CD1c-positive myeloid dendritic cell (primary cell): ENCODE results near the gene ACD.
A peak's percentile ranks its signal among the peaks of the same experiment; 100 is the strongest.

Experiments
- DNase-seq: peaks from one replicate; pipeline ENCODE4 v3.0.0-alpha.2; 2016; ENCODE audit errors: extremely low spot score

Gene ACD

GRCh38 chr16:67675999-67676398 lies 15.9 kb upstream of the ACD start:
- no peak for DNase-seq

- DNase-seq: no peak
Measured at GRCh38 chr16:67675579-67675935, 15.5 kb upstream of the ACD start.

- no peak for DNase-seq
Measured at GRCh38 chr16:67674851-67675578, 15.0 kb upstream of the ACD start.

- peak; percentile 90 for DNase-seq
Measured at GRCh38 chr16:67673712-67674580, 13.9 kb upstream of the ACD start.

- peak; percentile 76 for DNase-seq
Measured at GRCh38 chr16:67672739-67673662, 12.9 kb upstream of the ACD start.

GRCh38 chr16:67672306-67672705 lies 12.2 kb upstream of the ACD start:
- DNase-seq: no peak

GRCh38 chr16:67669499-67670101 lies 9.5 kb upstream of the ACD start:
- DNase-seq: no peak

GRCh38 chr16:67668495-67669157 lies 8.6 kb upstream of the ACD start:
- DNase-seq: no peak

GRCh38 chr16:67667817-67668494 lies 7.9 kb upstream of the ACD start:
- peak; percentile 90 for DNase-seq

- no peak for DNase-seq
Measured at GRCh38 chr16:67667453-67667816, 7.4 kb upstream of the ACD start.

- peak; percentile 88 for DNase-seq
Measured at GRCh38 chr16:67666559-67667452, 6.7 kb upstream of the ACD start, which contains the start of the genes C16orf86 and ENKD1. TSS of gene C16orf86 (plus strand) at chr16:67666814. CDS start at chr16:67666971, 157 bp downstream. TSS of gene ENKD1 (minus strand) at chr16:67666750. CDS start at chr16:67666442, 308 bp downstream.

GRCh38 chr16:67666032-67666551 lies 6.0 kb upstream of the ACD start:
- DNase-seq: peak; percentile 16

- DNase-seq: no peak
Measured at GRCh38 chr16:67665598-67665997, 5.5 kb upstream of the ACD start.

- no peak for DNase-seq
Measured at GRCh38 chr16:67664871-67665270, 4.8 kb upstream of the ACD start.

- DNase-seq: no peak
Measured at GRCh38 chr16:67664258-67664657, 4.2 kb upstream of the ACD start.

GRCh38 chr16:67663877-67664222 lies 3.8 kb upstream of the ACD start:
- no peak for DNase-seq

GRCh38 chr16:67663151-67663876 lies 3.3 kb upstream of the ACD start:
- peak; percentile 40 for DNase-seq

GRCh38 chr16:67662653-67663010 lies 2.6 kb upstream of the ACD start:
- DNase-seq: no peak
